ENCODE data around the gene RCC1. TPM values are rescaled to one million over a fixed set of nuclear protein-coding genes. Genes with fewer than 3 reads are reported as not detected.

The RCC1 gene
- total RNA-seq, 1 experiment from 2014 or later: 42.4 TPM

DNA sequence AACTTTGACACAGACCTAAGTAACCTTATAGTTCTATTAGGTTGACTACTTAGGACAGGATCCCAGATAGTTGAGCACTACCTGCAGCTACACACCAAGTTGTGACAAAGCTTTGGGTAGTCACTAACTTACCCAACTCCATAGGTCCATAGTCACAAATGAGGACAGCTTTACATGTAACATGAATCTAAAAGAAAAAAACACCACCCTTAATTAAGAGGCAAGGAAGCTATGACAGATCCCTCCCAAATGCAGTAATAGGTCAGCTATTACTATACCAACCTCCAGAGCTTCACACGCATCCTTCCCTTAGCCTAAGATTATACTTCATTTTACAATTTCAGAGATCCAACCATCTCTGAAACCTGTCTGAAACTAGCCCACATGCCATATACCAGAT is 73.6 kb downstream of the RCC1 start:
- CTCF ChIA-PET: interaction anchor here (0.6 to 5.4 kb wide), 7 partner anchors 19 to 1189 kb away, joined by 3 to 28 read pairs (median 3); no protein-coding TSS in a partner anchor
- H3K27me3 Mint-ChIP-seq (ENCODE audit: insufficient read depth, unreplicated experiment): no peaks in the 10 kb centered on the region
- POLR2A ChIA-PET: interaction anchor here (0.7 to 6.6 kb wide), 18 partner anchors 9 to 331 kb away, joined by 3 to 147 read pairs (median 18); partner anchors contain the start of genes RCC1, RNU11, SESN2 and TAF12
- intact Hi-C loops (cut with micrococcal nuclease): no loop called here
- DNase-seq (ENCODE audit: unreplicated experiment): no peak
- TF ChIP-seq CTCF (IDR thresholded peaks at IDR 0.05; ENCODE audit: unreplicated experiment): no peak
- peaks cover 15% of the 10 kb centered on the region for H3K4me1 Mint-ChIP-seq (ENCODE audit: insufficient read depth, unreplicated experiment)
- H3K27ac Mint-ChIP-seq (ENCODE audit: low read depth, unreplicated experiment): peak overlapping the region; percentile 92
- H3K9me3 Mint-ChIP-seq (ENCODE audit: unreplicated experiment): no peaks in the 10 kb centered on the region
- peak overlapping the region; percentile 91 for H3K4me3 Mint-ChIP-seq (ENCODE audit: unreplicated experiment)
- no TSS peak for BruUV-seq (replicated peaks)
- H3K36me3 Mint-ChIP-seq (ENCODE audit: insufficient read depth, unreplicated experiment): peaks cover 76% of the 10 kb centered on the region

DNA sequence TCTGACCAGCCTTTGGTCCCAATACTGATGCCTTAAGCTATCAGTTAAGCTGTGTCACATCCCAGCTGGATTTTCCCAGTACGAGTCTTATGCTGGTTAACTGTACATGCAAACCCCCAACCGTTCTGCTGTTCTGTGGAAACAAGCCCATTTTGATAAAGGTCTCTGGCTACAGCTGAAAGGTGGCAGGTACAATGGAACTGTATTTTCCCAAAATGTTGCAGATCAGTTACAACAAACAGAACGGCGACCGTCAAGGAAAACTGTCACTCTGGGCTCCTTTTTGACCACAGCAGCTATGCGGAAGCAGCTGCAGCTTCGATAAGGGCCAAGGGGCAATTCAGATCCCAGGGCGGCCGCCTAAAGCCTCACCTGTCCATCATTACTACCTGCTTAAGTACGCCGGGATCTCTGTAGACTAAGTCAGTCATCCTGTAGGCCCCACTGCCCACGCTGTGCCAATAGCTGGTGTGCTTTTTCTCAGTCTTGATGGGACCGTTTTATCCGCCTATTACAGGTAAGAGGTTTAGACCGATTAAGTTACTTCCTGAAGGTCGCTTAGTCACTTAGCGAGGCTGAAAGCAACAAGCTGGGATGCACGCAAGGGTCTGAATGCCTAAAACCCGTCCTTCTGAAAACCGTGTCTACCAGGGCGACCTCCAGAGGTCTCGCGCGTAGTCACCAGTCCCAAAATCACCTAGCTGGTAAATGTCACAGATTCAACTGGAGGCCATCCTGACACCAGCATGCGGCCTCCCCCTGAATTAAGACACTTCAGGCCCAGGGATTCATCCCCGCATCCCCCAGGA is 75.1 kb downstream of the RCC1 start:
- peak overlapping the region; percentile 91 for H3K4me3 Mint-ChIP-seq (ENCODE audit: unreplicated experiment)
- intact Hi-C loops (cut with micrococcal nuclease): loop anchor here (1.0 to 5.0 kb wide), 4 partner anchors 22 to 296 kb away; partner anchors contain the start of gene TRNAU1AP
- CTCF ChIA-PET: interaction anchor here (0.6 to 5.4 kb wide), 8 partner anchors 10 to 171 kb away, joined by 3 to 28 read pairs (median 3); partner anchors contain the start of gene TAF12
- H3K4me1 Mint-ChIP-seq (ENCODE audit: insufficient read depth, unreplicated experiment): peaks cover 15% of the 10 kb centered on the region
- peaks cover 60% of the 10 kb centered on the region for H3K36me3 Mint-ChIP-seq (ENCODE audit: insufficient read depth, unreplicated experiment)
- no peaks in the 10 kb centered on the region for H3K9me3 Mint-ChIP-seq (ENCODE audit: unreplicated experiment)
- POLR2A ChIA-PET: interaction anchor here (0.7 to 6.6 kb wide), 39 partner anchors 9 to 345 kb away, joined by 3 to 147 read pairs (median 8); partner anchors contain the start of genes ATP5IF1, GMEB1, MED18 and PHACTR4
- TF ChIP-seq CTCF (IDR thresholded peaks at IDR 0.05; ENCODE audit: unreplicated experiment): no peak
- H3K27ac Mint-ChIP-seq (ENCODE audit: low read depth, unreplicated experiment): peak overlapping the region; percentile 92
- no peaks in the 10 kb centered on the region for H3K27me3 Mint-ChIP-seq (ENCODE audit: insufficient read depth, unreplicated experiment)
- peak; percentile 42 for DNase-seq (ENCODE audit: unreplicated experiment)
- BruUV-seq (replicated peaks): TSS peak; percentile 66

- Mint-ChIP-seq H3K27ac (ENCODE audit: low read depth, unreplicated experiment) (peak overlapping the region; percentile 92), H3K4me1 (ENCODE audit: insufficient read depth, unreplicated experiment) (peaks cover 15% of the 10 kb centered on the region), H3K4me3 (ENCODE audit: unreplicated experiment) (peak overlapping the region; percentile 91), H3K9me3 (ENCODE audit: unreplicated experiment) (no peaks in the 10 kb centered on the region), H3K27me3 (ENCODE audit: insufficient read depth, unreplicated experiment) (no peaks in the 10 kb centered on the region), H3K36me3 (ENCODE audit: insufficient read depth, unreplicated experiment) (peaks cover 53% of the 10 kb centered on the region)
- ChIA-PET CTCF (interaction anchor here (0.6 to 5.4 kb wide), 7 partner anchors 20 to 172 kb away, joined by 3 to 28 read pairs (median 3); partner anchors contain the start of gene TAF12), POLR2A (interaction anchor here (0.5 to 6.6 kb wide), 47 partner anchors 9 to 911 kb away, joined by 3 to 147 read pairs (median 6); partner anchors contain the start of genes ATP5IF1, GMEB1, MED18 and PHACTR4)
- DNase-seq (ENCODE audit: unreplicated experiment): peak; percentile 93
- intact Hi-C loops (cut with micrococcal nuclease): loop anchor here (1.0 to 5.0 kb wide), 4 partner anchors 21 to 296 kb away; partner anchors contain the start of gene TRNAU1AP
- TF ChIP-seq CTCF (IDR thresholded peaks at IDR 0.05; ENCODE audit: unreplicated experiment): no peak
- no TSS peak for BruUV-seq (replicated peaks)
Observed at GRCh38 chr1:28581531-28582247, 75.8 kb downstream of the RCC1 start.
